Caco-2 (cell line): ENCODE data around the gene ADM. TPM values are rescaled to one million over a fixed set of nuclear protein-coding genes. Genes with fewer than 3 reads are reported as not detected.

Experiments used
- BruUV-seq: library from RNA; stranded (reverse); fragments of 400-500 nt; replicated peaks from 2 replicates; lab custom pipeline; 2021; lab: Mats Ljungman, UMichigan
- CTCF ChIA-PET: fragments of 300-600 bp; sonication (Branson Sonifier 250); formaldehyde crosslinking; loops from one replicate; lab custom pipeline; 2022; ENCODE audit warnings: antibody characterized with exemption; lab: Charles Lee
- POLR2A ChIA-PET: fragments of 300-600 bp; sonication (Branson Sonifier 250); formaldehyde crosslinking; loops from one replicate; lab custom pipeline; 2022; ENCODE audit warnings: antibody characterized with exemption; lab: Charles Lee
- DNase-seq, 2 experiments: peaks; one replicate each; pipeline versions ENCODE4 v3.0.0 to v3.0.0-alpha.2; 2020 to 2022
- H3K27me3 ChIP-seq: replicated peaks from 2 replicates; pipeline ENCODE4 v1.6.0; 2011; ENCODE audit warnings: low read length; ENCODE audit not compliant: control insufficient read depth, insufficient read depth
- H3K36me3 ChIP-seq: 2 replicates; pipeline ENCODE4 v1.5.1; 2011; ENCODE audit warnings: low read length; ENCODE audit not compliant: control insufficient read depth, insufficient read depth
- H3K4me1 ChIP-seq: fragments of 250-450 bp; sonication (Bioruptor Pico); 2 replicates; pipeline ENCODE4 v1.5.1; 2020; ENCODE audit warnings: mild to moderate bottlenecking
- H3K4me3 ChIP-seq: 2 replicates; pipeline ENCODE4 v1.5.1; 2011; ENCODE audit warnings: low read depth, mild to moderate bottlenecking, control low read depth, low read length
- H3K9me3 ChIP-seq: fragments of 250-450 bp; sonication (Bioruptor Pico); 2 replicates; pipeline ENCODE4 v1.5.1; 2020; ENCODE audit warnings: mild to moderate bottlenecking, moderate library complexity
- H3K27ac Mint-ChIP-seq: one replicate; pipeline ENCODE4 v1.8.0; 2022; ENCODE audit warnings: mixed read lengths; ENCODE audit not compliant: unreplicated experiment
- H3K27me3 Mint-ChIP-seq: one replicate; pipeline ENCODE4 v1.8.0; 2022; ENCODE audit warnings: mixed read lengths; ENCODE audit not compliant: insufficient read depth, unreplicated experiment
- H3K36me3 Mint-ChIP-seq: one replicate; pipeline ENCODE4 v1.8.0; 2022; ENCODE audit warnings: mild to moderate bottlenecking, mixed read lengths; ENCODE audit not compliant: insufficient read depth, unreplicated experiment
- H3K4me1 Mint-ChIP-seq: one replicate; pipeline ENCODE4 v1.8.0; 2022; ENCODE audit warnings: low read depth, mixed read lengths; ENCODE audit not compliant: unreplicated experiment
- H3K4me3 Mint-ChIP-seq: one replicate; pipeline ENCODE4 v1.8.0; 2022; ENCODE audit warnings: mild to moderate bottlenecking, moderate library complexity, mixed read lengths; ENCODE audit not compliant: unreplicated experiment
- H3K9me3 Mint-ChIP-seq: one replicate; pipeline ENCODE4 v1.8.0; 2022; ENCODE audit warnings: mixed read lengths; ENCODE audit not compliant: unreplicated experiment
- CTCF ChIP-seq, 2 experiments: fragments of 200-600 bp in 1 of 2; IDR thresholded peaks; 1 replicate in 1 of 2; 2 replicates in 1 of 2; pipeline versions ENCODE4 v1.5.1 to v1.8.0; 2011 to 2022; ENCODE audit warnings: antibody characterized with exemption in 1 of 2, control low read depth in 1 of 2, inconsistent platforms in 1 of 2, low read depth in 1 of 2, low read length in 1 of 2, mild to moderate bottlenecking in 1 of 2, moderate library complexity in 1 of 2; ENCODE audit not compliant: insufficient read depth in 1 of 2, severe bottlenecking in 1 of 2, unreplicated experiment in 1 of 2
- intact Hi-C: fragments of 100-400 bp; cut with micrococcal nuclease; formaldehyde crosslinking; loops from one replicate; pipeline ENCODE4 v1.10.0; 2022; ENCODE audit not compliant: unreplicated experiment
- total RNA-seq: library from RNA; stranded (reverse); gene quantifications from 2 replicates; pipeline ENCODE4 v1.2.3, GENCODE V29; 2022

ADM gene
- total RNA-seq, 1 experiment from 2014 or later: 127 TPM

DNA sequence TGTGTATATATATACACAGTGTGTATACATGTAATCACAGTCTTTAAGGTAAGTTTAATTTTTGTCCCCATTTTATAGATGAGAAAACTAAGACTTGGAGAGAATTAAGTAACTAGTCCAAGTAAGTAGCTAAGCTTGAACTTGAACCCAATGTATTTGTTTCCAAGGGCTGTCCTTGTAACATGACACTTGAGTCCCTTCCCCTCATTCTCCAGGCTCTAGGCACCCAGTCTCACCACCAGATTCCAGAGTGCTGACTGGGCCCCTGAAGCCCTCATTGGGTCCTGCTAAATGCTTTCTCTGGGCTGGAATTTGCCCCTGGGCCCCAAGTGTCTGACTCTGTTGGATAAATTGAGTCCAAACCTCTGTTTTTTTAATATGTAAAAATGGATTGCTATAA lies 45.5 kb downstream of the ADM start:
- Histone ChIP-seq H3K4me1 (peaks cover 47% of the 10 kb centered on the region), H3K27me3 (no peaks in the 10 kb centered on the region), H3K36me3 (no peaks in the 10 kb centered on the region), H3K9me3 (no peaks in the 10 kb centered on the region), H3K4me3 (no peak overlapping the region)
- no TSS peak for BruUV-seq
- H3K27me3 Mint-ChIP-seq: no peaks in the 10 kb centered on the region
- ChIA-PET CTCF (interaction anchor here (2.1 kb wide), 1 partner anchor 24 kb away, joined by 6 read pairs; no protein-coding TSS in a partner anchor), POLR2A (interaction anchor here (0.7 kb wide), 1 partner anchor 23 kb away, joined by 3 read pairs; no protein-coding TSS in a partner anchor)
- peak overlapping the region; percentile 42 for H3K4me3 Mint-ChIP-seq
- no peak for TF ChIP-seq CTCF (IDR thresholded peaks at IDR 0.05; ENCODE audit: insufficient read depth in 1 of 2, low read depth in 1 of 2, low read length in 1 of 2, severe bottlenecking in 1 of 2, unreplicated experiment in 1 of 2)
- intact Hi-C loops: loop anchor here (2.0 to 5.0 kb wide), 2 partner anchors 43 to 44 kb away; partner anchors contain the start of gene ADM
- no peaks in the 10 kb centered on the region for H3K9me3 Mint-ChIP-seq
- H3K36me3 Mint-ChIP-seq: no peaks in the 10 kb centered on the region
- DNase-seq: peak; percentile 52 to 73
- peak overlapping the region; percentile 22 for H3K27ac Mint-ChIP-seq
- peaks cover 14% of the 10 kb centered on the region for H3K4me1 Mint-ChIP-seq

DNA sequence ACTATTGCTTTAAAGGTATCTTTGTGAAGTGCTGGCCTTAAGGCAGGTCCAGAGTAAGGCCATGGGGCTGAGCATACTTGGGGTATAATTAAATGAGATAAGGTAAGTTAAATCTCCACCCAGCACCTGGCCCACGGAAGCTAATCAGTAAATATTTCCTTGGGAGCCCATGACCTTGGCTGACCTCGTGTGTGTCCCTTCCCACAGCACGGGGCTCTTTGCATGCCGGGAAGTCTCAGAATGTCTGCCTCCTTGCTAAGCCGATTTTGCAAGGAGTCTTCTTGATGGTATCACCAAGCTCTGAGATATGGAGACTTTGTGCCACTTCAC lies 46.5 kb downstream of the ADM start:
- Histone ChIP-seq H3K27me3 (no peaks in the 10 kb centered on the region), H3K4me3 (peak overlapping the region; percentile 20), H3K9me3 (no peaks in the 10 kb centered on the region), H3K36me3 (no peaks in the 10 kb centered on the region), H3K4me1 (peaks cover 47% of the 10 kb centered on the region)
- H3K4me3 Mint-ChIP-seq: peak overlapping the region; percentile 42
- no peak for TF ChIP-seq CTCF (IDR thresholded peaks at IDR 0.05; ENCODE audit: insufficient read depth in 1 of 2, low read depth in 1 of 2, low read length in 1 of 2, severe bottlenecking in 1 of 2, unreplicated experiment in 1 of 2)
- H3K36me3 Mint-ChIP-seq: no peaks in the 10 kb centered on the region
- H3K27me3 Mint-ChIP-seq: no peaks in the 10 kb centered on the region
- peak; percentile 76 to 88 for DNase-seq
- BruUV-seq: no TSS peak
- intact Hi-C loops: loop anchor here (1.0 to 5.0 kb wide), 4 partner anchors 15 to 44 kb away; partner anchors contain the start of gene ADM
- ChIA-PET CTCF (interaction anchor here (0.5 to 2.1 kb wide), 5 partner anchors 15 to 841 kb away, joined by 4 to 20 read pairs (median 5); partner anchors contain the start of gene RNF141), POLR2A (interaction anchor here (1.6 to 1.8 kb wide), 2 partner anchors 41 to 46 kb away, joined by 5 to 16 read pairs; partner anchors contain the start of gene ADM)
- peak overlapping the region; percentile 22 for H3K27ac Mint-ChIP-seq
- no peaks in the 10 kb centered on the region for H3K9me3 Mint-ChIP-seq
- H3K4me1 Mint-ChIP-seq: peaks cover 14% of the 10 kb centered on the region

DNA sequence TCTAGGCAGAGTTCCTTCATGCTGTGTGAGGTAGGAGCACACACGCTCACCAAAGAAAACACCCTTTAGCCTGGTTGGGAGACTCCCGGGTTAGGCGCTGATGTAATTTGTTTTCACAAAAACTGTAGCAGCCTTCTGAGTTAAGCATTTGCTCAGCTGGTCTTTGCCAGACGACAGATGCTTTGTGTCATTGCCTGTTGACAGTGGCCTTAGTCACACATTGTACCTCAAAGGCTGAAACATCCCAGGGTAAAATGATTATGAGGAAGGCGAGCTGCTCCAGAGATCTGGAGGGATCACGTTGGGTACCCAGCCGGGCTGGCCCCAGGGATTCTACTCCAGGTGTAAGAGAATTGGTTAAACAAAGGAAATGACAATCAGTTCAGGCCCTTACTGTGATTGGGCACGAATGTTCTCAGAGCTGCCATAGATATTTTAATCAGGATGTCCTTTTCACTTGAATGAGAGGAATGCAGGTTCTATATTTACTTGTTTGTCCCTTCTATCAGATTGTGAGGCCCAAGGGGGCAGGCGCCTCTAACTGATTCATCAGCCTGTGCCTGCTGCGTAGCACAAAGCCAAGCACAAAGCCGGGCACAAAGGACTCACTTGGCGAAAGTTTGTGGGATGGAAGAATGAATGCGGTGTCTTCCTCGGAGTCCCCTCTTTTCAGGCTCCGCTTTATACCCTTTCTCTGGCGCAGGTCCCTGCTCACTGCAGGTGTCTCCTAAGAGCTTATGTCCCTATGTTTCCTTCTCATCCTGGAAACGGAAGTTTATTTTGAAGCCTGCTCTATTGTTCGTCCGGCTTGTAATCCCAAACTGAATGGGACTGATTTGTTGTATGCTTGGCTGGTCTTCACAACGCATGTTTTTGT lies 47.1 kb downstream of the ADM start:
- H3K36me3 Mint-ChIP-seq: no peaks in the 10 kb centered on the region
- H3K4me1 Mint-ChIP-seq: peaks cover 14% of the 10 kb centered on the region
- CTCF ChIA-PET: interaction anchor here (0.5 to 2.1 kb wide), 5 partner anchors 15 to 841 kb away, joined by 4 to 20 read pairs (median 5); partner anchors contain the start of gene RNF141

More for the DNA sequence above, 47.1 kb downstream of the ADM start:
- H3K27me3 ChIP-seq: no peaks in the 10 kb centered on the region
- no peak for TF ChIP-seq CTCF (IDR thresholded peaks at IDR 0.05; ENCODE audit: insufficient read depth in 1 of 2, low read depth in 1 of 2, low read length in 1 of 2, severe bottlenecking in 1 of 2, unreplicated experiment in 1 of 2)
- Mint-ChIP-seq H3K27ac (peak overlapping the region; percentile 22), H3K9me3 (no peaks in the 10 kb centered on the region), H3K4me3 (peak overlapping the region; percentile 42), H3K27me3 (no peaks in the 10 kb centered on the region)
- POLR2A ChIA-PET: interaction anchor here (1.6 to 1.8 kb wide), 2 partner anchors 42 to 47 kb away, joined by 5 to 16 read pairs; partner anchors contain the start of gene ADM
- no peaks in the 10 kb centered on the region for H3K36me3 ChIP-seq
- no peaks in the 10 kb centered on the region for H3K9me3 ChIP-seq
- peak overlapping the region; percentile 20 for H3K4me3 ChIP-seq
- DNase-seq: peak in 1 of 2 experiments; percentile 81
- peaks cover 47% of the 10 kb centered on the region for H3K4me1 ChIP-seq
- TSS peak; percentile 77 for BruUV-seq
- intact Hi-C loops: loop anchor here (1.0 to 5.0 kb wide), 4 partner anchors 14 to 45 kb away; partner anchors contain the start of gene ADM
